GM21526 (cell line): Measurements from ENCODE around the gene DAB2IP.
"Not testable (repeated sequence)": the region's sequence is repeated elsewhere in the genome, so short reads cannot be mapped to it uniquely, and the experiment has no call there.

Experiments
- ATAC-seq: cut with Tn5 transposase; IDR thresholded peaks from one replicate; pipeline ENCODE4 v1.9.1; 2021; ENCODE audit warnings: moderate library complexity; ENCODE audit not compliant: unreplicated experiment, low FRiP score

DAB2IP gene

DNA sequence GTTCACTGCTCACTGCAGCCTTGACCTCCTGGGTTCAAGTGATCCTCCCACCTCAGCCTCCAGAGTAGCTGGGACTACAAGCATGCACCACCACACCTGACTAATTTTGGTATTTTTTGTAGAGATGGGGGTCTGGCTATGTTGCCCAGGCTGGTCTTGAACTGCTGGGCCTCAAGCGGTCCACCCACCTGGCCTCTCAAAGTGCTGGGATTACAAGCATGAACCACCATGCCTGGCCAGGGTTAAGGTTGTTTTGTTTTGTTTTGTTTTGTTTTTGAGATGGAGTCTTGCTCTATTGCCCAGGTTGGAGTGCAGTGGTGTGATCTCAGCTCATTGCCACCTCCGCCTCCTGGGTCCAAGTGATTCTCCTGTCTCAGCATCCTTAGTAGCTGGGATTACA is 28.0 kb upstream of the DAB2IP start:
- not testable (repeated sequence) for ATAC-seq

DNA sequence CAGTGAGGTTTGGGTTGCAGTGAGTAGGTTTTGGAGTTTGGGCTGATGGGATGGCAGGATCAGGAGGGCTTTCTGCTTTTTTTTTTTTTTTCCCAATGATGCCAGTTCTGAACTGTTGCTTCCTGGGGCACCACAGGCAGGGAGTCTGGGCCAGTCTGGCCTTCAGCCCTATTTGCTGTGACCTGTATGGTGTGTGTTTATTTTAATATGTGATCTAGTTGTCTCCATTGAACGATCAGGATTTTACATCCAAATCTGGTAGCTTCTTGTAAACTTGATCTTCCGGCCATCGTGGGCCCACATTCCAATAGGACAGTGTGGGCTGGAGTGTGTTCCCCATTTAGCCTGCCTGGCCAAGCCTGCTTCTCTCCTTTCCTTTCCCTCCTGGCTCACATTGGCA is 25.8 kb upstream of the DAB2IP start:
- ATAC-seq, result no peak

DNA sequence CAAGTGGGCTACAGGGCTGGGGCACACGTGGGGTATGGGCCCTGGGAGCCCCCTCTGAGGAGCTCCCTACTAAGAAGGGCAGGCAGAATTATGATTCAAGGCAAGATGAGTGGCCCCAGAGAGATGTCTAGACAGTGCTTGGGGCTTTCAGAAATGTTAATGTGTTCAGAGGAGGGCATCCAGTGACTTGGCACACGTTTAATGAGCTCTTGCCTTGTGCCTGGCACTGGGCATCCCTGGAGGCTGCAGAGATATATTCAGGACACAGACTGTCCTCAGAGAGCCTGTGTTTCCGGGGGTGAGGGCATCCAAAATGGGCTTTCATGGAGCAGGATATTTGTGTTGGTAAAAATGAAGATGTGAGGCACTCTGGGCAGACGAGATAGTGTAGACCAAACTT is 25.4 kb upstream of the DAB2IP start:
- no peak for ATAC-seq

DNA sequence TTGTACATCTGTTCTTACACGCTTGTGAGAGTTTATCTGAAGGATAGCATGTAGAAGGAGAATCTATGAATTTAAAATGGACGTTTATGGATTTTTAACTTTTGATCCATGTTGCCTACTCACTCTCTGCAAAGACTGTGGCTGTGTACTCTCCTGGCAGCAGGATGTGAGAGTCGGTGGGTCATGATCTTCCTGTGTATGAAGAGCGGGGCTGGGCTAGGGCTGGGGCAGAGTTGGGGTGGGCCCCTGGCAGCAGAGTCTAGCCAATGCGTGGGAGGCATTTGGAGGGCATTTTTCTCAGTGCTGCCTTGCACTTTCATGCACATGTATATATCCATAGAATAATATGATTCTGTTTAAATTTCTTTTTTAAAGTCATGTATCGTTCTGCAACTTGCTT is 24.0 kb upstream of the DAB2IP start:
- no peak for ATAC-seq

DNA sequence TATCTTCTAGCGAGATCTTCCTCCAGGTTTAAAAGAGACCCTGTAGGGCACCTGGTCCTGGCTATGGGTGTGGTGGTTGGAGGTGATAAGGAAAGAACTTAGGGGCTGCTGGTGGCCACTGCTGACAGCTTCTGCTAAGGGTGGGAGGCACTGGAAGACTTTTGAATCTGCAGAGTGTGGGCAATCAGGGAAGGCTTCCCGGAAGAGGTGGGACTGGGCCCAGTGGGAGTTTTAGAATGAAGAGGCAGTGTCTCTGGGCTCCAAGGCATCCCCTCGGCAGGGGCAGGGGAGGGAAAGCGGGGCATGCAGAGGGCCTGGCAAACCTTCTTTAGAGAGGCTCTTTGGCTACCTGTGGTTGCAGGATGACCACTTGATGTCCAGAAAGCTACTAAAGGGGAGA is 23.0 kb upstream of the DAB2IP start:
- no peak for ATAC-seq

DNA sequence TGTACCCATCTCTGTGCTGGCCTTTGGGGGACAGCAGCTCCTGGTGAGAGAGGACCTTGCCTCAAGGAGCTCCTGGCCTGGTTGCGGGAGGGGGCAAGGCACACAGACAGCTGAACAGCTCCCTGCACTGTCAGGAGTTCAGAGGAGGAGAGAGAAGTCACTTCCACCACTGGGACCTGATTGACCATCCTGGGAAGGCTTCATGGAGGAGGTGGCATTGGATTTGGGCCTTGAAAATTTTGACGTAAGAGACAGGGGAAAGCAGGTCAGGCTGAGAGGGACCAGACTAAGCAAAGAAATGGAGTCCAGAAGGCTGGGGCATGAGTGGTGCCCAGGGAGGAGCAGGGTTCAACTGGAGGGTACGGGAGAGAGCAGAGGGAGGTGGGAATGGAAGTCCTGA is 20.3 kb upstream of the DAB2IP start:
- ATAC-seq, result no peak

DNA sequence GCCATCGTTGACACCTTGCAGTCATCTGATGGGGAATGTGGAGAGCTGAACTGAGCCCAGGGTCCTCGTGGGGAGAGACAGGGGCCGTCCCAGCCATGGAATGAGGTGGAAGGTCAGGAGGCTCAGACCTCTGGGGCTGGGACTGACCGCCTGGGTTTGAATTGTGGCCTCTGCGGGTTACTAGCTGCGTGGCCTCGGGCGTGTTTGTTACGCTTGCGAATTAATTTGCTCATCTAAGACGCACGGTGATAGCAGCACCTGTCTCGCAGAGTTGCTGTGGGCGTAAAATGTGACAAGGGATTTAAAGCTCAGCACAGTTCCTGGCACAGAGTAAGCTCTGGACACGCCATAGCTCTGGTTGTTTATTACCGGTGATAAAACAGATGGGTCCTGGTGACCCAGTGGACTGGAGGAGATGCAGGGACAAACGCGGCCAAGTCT is 19.4 kb upstream of the DAB2IP start:
- no peak for ATAC-seq

DNA sequence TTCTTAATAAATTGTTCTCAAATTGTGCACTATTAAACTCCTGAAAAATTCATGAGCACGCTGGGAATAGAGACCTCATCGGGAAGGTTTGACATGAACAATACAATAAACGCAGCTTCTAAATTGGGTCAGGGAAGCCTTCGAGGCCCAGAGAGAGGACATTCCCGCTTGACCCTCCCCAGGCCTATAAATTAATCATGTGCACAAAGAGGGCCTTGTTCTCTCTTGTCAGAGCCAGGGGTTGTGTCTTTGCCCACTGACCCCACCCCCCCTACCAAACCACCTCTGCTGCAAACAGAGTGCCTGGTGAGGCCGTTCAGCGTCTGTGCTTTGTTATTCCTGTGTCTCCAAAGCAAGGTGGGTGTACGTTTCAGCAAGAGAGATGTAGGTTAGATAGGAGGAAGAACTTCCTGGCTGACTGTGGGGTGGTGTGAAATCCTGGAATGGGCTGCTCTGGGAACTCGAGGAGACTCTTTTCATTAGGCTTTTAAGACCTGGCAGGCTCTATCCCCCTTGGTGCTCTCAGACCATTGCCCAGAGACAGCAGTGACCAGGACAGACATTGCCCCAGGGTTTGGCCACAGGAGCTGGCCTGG is 18.2 kb upstream of the DAB2IP start:
- ATAC-seq, result no peak

DNA sequence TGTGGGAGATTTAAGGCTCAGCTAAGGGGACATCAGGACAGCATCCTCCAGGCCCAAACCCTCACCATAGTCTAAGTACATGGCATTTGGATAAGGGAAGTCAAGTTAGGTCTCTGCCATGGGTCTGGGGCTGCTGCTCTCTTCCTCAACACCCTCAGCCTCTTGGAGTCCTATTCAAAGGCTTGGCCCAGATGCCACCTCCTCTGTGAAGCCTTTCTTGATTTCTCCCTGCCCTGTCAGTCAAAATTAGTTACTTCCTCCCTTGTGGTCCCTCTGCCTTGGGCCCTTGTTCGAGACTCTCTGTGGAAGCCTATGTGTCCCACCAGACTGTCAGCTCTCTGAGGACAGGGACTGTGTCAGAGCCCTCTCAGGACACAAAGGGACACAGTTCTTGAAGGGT is 17.7 kb upstream of the DAB2IP start:
- no peak for ATAC-seq

DNA sequence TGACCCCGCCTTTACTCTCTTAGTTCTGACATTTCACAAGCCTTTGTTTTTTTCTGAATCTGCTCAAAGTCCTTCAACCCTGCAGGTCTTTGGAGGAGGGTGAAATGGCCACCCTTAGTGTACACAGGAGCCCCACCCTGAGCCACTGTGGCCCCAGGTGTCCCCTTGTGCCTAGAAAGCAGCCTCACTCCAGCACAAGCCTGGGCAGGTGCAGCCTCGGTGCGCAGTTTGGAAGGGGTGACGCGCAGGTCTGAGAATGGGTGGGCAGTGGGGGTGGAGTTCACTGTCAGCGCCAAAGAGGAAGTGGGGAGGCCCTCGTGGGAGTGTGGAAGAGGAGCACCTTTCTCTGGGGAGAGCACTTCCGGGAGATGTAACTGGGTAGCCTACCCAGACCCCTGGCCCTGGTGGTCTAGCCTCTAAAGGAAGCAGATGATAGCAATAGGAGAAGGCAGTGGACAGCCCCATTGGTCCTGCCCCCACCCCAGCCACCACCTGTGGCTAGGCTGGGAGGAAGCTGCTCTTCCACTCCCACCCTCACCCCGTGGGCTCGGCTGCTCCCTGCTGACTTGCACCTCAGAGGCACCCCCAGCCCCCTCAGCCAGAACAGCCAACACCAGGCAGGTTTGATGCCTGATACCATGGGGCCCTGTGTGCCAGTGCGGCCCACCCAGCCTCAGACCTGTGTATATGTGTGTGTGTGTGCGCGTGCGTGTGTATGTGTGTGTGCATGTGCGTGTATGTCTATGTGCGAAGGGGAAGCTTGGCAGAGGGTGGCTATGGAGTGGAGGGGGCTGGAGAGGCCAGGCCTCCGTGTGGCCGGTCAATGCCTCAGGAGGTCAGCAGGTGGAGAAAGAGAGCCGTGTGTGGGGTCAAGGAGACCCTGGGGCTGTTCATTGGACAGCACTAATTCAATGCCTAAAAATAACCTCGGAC is 16.8 kb upstream of the DAB2IP start:
- no peak for ATAC-seq

DNA sequence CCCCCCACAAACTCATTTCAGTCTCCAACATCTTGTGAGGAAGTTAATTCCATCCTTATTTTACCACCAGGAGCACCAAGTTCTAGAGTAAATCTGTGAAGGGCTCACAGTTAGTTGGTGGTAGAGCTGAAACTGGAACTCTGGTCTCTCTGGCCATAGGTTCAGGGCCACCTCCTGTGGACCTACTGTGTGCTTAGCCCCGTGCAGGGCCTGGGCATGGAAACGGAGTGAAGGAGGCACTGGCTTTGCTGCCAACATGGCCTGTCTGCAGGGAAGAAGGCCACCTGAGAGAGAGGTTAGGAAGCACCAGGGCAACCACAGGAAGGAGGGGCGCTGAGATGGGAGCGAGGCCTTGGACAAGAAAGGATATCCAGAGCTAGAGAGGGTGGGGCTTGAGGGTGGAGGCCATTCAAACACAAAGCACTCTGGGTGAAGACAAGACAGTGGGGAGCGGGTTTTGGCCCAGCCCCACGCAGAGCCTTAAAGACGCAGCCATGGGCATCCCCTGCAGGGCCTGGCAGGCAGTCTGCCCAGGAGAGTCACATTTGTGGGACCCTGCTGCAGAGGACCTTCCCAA is 16.0 kb upstream of the DAB2IP start:
- ATAC-seq, result no peak

DNA sequence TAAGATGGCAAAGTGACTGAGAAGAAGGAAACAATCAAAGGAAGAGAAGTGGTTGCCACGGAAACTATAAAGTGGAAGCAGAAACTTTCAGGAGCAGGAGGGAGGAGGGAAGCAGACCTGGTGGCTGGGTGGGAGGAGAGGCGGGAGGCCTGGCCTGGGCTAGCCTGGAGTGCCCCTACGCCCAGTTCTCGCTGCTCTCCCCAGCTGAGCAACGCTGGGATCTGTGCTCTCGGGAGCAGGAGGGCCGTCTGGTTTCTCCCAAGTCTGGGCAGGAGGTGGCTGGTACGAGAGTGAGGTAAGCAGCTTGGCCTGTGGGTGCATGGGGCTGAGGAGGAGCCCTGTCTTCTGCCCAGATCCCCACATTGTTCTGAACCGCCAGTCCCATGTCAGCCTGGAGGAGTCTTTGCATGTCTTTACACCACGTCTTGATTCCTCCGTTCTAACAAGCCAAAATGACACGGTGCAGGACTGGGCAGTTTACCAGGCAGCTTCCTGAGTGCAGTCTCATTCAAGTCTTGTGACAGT is 15.0 kb upstream of the DAB2IP start:
- ATAC-seq, result no peak

DNA sequence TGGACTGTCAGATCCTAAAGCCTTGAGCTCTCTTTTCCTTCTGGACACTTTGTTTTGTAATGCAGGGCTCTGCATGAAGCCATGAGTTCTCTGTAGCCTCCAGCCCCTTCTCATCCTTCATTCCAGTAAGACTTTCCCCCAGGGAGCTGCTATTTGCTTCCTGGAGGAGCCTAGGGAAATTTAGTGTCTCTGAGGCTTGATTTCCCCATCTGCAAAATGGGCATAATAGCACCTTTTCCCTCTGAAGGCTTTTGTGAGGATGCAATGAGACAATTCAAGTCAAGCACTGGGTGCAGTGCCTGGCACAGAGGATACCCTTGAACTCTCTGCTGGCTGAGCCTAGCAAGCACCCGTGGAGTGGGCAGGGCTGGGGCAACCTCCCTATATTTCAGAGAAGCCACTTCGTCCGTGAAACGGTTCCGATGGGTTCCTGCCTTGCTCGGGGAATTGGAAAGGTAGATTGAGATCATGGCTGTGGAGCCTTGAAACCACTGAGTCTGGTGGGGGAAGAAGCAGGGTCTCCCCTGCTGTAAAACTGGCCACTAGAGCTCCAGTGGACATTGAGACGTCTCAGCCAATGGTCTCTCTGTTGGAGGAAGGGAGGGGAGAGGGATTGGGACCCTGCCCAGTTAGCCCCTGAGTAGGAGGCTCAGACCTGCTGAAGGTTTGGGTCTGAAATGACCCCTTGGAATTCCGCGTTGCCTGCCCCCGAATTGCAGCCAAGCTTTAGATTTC is 14.3 kb upstream of the DAB2IP start:
- no peak for ATAC-seq

DNA sequence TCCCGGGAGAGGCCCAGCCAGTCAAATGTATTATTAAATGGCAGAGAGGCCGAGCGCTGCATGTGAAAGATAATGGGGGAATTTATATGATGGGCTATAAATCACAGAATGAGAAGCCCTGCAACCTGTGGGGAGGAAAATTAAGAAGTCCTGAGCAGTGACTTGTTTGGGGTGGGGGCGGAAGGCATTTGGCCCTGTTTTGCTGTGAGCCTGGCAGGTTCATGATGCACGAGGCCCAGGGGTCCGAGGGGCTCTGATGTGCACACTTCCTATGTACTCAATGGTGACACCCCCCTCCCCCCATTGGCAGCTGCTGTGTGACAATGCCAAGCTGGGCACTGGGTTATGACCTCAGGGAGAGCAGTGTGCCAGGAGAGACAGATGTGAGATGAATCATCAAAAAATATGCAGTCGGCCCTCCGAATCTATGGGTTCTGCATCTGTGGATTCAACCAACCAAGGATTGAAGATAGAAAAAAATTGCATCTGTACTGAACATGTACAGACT is 13.7 kb upstream of the DAB2IP start:
- ATAC-seq, result no peak

DNA sequence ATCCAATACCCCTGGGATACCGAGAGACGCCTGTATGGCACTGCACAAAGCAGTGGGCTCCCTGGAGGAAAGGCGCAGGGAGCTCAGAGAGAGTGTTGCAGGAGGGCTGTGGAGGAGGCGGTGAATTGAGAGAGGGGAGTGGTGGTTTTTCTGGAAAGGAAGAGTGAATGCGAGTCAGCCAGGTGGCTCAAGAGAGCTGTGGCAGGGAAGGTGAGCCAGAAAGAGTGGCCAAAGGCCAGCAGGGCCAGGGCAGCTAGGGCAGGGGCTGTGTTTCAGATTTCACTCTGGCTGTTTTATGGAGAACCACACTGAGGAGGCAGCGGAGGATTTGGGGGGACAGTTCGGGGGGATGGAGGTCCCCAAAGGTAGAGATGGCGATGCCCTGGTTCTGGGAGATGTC is 13.0 kb upstream of the DAB2IP start:
- ATAC-seq, result no peak

DNA sequence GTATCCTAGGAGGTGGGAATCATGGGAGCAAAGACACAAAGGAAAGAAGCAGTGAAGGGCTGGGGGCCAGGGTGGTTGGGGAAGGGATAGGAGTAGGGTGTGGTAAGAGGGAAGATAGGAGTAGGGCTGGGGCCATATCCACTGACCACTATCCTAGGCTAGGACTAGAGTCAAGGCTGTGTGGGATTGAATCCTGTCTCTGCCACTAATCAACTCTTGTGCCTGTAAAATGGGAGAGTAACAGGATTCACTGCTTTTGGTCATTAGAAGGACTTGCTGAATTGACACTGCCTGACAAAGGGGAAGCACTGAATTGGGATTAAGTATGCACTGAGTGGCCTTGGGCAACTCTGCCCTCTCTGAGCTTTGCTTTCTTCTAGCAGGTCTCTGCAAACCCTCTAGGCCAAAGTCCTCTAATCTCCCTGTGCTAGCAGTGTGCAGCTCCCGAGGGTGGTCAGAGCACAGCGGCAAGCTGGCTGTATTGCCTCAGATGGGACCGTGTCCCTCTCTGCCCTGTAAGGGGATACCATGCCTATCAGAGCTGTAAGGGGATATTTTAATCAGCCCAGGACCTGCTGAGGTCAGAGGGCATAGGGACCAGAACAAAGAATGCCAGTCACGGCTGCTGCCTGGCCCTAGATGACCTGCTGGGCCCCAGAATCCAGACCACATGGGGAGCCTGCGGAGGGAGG is 12.4 kb upstream of the DAB2IP start:
- no peak for ATAC-seq

DNA sequence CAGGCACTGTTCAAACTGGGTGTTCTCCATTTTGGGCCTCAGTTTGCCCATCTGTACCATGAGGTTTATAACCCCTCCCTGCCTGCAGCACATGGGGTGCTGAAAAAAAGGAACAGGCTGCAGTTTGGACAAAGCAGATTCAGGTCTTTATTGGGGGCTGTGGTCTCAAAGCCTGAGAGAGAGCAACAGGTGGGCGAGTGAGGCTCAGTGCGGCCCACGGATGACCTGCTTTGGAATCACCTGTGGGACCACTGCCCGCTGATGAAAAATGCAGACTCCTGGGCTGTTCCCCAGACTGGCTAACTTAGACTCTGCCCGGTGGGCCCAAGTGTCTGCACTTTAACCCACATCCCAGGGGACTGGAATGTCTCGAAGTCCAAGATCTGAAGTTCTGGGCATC is 11.8 kb upstream of the DAB2IP start:
- no peak for ATAC-seq

DNA sequence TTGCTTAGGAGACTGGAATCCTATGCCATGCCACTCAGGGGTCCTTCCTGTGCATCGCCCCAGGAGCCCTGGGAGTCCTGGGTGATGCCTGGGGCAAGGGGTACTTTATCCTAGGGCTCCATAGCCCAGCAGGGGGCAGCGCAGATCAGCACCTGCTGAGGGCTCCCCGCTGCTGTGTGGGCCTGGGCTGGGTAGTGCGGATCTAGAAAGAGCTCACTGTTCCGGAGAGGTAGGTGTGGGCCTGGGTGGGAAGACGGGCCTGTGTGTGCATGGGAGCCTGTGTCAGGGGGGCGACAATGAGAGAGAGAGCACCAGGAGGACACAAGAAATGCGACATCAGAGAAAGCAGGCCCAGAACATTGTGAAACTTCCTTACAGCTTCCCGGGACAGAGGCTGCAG is 11.4 kb upstream of the DAB2IP start:
- no peak for ATAC-seq

DNA sequence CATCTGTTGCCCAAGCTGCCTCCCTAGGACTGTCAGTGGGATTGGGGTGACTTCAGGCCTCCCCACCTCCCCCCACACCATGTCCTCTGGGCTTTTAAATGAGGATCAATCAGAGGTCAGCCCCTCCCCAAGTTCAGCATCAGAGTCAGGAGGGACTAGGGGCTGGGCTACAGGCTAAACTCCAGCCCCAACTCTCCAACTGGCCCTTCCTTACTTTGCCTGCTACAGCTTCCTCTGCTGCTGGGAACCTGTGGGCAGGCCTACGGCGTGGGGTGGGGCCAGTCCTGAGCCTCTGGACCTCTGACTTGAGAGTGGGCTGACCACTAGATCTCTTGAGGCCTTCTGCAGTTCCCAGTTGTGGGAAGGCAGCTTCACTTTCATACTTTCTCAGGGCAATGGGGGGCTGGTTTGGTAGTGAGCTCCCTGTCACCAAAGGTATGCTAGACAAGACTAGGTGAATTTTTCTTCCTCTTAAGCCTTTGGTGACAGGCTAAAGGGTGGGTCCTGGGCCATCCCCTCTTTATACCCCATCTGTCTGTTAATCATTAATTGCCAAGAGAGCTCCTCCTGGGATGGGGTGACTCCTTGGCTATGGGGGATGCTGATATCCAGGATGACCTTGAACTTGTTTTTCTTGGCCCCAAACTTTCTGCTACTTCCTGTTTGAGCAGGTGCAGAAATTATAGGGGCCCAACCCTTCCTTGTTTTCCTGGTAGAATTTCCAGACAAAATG is 10.8 kb upstream of the DAB2IP start:
- ATAC-seq, result no peak
